Stimulated activated CD8-positive, alpha-beta memory T cell treated with anti-CD3 and anti-CD28 coated beads, Interleukin-12 subunit alpha, Interleukin-12 subunit beta, amount 100 ng/mL, for 24 hours (primary cell): ENCODE measurements around the gene FMN2.
"Not testable (repeated sequence)": the region's sequence is repeated elsewhere in the genome, so short reads cannot be mapped to it uniquely, and the experiment has no call there.

Experiments
- DNase-seq: peaks from one replicate; pipeline ENCODE4 v3.0.0-alpha.2; 2020; ENCODE audit errors: extremely low read depth

Gene FMN2

DNA sequence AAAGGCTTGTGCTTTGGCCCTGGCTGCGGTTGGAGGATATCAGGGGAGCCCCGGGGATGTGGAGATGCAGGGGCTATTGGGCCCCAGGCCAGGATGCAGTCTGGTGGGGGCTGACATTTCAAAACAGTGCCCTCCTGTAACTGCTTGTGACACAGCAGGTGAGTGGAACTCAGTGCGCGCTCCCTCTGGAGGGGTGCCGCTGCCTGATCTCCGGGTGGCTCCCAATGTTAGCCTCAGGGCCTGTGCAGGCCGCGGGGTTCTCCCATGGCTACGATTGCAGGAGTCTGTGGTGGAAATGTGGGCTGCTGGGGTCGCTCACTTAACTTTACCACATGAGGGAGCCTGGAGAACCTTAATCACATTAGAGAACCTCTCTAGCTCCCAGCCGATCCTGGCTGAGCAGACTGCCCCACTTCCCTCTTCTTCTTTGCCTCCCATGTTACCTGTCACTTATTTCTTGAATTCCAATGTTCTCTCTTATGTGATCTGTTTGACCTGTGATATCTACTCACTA, 163.2 kb downstream of the FMN2 start:
- no peak for DNase-seq

GRCh38 chr1:240255922-240256321, 164.2 kb downstream of the FMN2 start:
- no peak for DNase-seq

GRCh38 chr1:240256836-240257503, 165.3 kb downstream of the FMN2 start:
- no peak for DNase-seq

- DNase-seq = no peak
These were observed 167.2 kb downstream of the FMN2 start for GRCh38 chr1:240258910-240259309.

DNA sequence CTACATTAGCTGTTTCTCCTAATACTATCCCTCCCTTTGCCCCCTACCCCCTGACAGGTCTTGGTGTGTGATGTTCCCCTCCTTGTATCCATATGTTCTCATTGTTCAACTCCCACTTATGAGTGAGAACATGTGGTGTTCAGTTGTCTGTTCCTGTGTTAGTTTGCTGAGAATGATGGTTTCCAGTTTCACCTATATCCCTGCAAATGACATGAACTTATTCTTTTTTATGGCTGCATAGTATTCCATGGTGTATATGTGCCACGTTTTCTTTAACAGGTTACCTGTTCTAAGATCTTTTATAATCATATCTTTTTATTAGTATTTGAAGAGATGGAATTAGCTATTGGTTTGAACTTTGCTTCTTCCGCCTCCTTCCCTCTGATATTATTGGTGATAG, 172.8 kb downstream of the FMN2 start:
- DNase-seq = not testable (repeated sequence)

DNA sequence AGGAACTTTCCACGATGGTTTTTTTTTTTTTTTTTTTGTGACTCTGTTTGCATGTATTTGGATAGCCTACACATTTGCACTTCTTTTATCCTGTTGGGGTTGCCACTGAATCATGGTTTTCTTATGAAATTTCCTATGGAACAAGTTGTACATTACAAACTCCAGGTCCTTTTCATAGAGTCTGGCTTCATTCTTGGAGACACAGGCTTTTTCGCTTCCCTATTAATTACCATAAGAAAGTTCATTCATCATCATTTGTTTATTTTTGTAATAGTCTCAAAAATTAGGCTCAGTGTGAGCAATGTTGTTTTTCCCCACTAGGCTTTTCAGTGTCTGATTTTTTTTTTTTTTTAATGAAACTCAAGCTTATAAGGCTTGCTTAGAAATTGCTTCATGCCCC, 179.4 kb downstream of the FMN2 start:
- no peak for DNase-seq

GRCh38 chr1:240274569-240274968, 182.9 kb downstream of the FMN2 start:
- DNase-seq = no peak

- not testable (repeated sequence) for DNase-seq
These were observed 183.5 kb downstream of the FMN2 start for GRCh38 chr1:240275219-240275618.

DNA sequence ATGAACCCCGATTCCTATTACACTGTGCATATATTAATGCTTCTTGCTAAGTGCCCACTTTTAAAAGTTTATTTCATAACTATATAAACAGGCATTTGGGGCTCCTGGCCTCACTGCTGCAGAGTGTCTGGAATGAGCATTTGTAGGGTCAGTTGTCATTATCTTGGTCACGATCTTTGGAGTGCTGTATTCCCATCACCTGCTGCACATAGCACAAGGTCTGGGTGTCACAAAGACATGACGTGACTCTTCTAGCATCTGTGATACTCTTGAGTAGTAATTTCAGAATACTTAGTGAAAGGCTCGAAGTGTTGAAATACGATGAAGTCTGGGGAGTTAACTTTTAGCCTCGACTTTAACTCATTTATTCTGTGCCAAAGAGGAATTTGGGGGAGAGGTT, 186.4 kb downstream of the FMN2 start:
- no peak for DNase-seq

- DNase-seq = no peak
These were observed 189.1 kb downstream of the FMN2 start for GRCh38 chr1:240280560-240281322.

GRCh38 chr1:240282061-240282830, 190.6 kb downstream of the FMN2 start:
- DNase-seq = no peak

DNA sequence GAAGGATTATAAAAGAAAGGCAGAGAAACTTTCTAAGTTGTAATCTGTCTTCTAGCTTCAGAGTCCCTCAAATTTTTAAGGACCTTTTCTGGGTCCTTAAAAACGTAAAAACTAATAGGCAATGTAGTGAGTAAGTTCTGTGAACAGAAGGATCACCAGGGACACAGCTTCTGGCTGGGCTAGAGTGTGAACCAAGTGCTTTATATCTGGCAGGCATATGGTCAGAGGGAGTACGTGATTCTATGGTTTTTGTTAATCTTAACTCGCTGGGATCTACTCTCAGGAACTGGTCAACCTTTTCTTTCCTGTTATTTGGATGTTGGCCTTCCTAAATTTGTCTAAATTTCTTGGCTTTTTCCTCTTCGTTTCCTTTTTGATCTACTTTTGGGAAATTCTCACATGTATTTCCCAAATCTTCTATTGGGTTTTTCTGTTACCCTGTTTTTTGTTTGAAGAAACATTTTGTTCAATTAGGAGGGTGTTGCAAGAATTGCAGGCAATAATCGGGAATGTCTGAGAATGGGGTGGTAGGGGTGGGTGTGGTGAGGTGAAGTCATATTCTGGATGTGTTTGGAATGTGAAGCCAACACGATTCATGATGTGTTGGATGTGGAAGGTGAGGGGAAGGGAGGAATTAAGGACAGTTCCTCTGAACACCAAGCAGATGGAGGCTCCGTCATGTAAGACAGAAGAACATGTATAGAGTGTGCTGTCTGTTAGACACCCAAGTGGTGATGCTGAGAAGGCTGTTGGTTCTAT, 193.2 kb downstream of the FMN2 start:
- DNase-seq = no peak

GRCh38 chr1:240285540-240285939, 193.9 kb downstream of the FMN2 start:
- DNase-seq = no peak

DNA sequence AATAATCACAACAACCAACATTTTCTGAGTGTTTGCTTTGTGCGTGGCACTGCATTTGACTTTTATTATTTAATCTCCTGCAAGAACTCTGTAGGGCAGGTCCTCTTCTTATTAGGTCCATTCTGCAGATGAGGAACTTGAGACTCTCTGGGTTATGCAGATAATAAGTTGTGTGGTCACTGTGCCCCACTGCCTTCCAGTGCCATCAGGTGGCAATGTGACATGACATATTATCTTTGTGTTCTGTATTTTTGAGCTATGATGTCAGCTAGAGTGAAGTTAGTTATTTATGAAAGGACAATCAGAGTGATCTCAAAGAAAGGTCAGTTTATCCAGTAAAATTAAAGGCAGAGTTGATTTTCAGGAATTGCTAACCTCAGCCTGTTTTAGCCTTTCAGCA, 196.0 kb downstream of the FMN2 start:
- DNase-seq = no peak

DNA sequence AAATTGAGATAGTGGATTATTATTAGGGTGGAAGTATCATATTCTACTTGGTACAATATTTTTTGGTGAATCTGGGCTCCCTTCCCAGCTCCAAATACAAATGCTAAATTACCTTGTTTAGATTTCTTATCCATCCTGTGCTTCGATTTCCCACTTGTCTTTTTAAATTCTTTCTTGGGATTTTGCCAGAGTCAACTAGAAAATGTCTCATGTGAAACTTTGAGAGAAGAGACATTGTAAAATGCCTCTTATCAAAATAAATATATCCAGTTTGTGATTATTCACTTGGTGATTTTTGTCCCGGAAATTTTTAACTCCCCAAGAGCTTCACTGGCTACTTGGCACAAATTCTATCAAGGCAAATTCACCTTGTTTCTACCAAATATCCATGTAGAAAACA, 202.0 kb downstream of the FMN2 start:
- DNase-seq = no peak

DNA sequence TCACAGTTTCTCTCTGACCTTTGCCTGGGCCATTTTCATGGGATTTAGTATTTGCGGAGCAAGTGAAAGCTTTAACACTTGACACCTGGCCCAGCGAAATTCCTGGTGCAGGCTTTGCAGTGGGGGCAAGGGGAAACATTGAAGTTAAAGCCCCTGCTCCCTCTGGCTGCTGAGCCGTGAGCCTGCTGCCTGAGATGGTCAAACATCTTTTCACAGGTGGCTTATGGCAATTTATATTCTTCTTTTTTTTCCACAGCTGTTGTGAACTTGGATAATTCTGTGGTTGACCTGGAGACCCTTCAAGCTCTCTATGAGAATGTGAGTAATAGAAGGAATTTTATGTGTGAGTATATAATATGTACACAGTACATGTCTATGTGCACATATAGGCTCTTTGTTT, 202.9 kb downstream of the FMN2 start:
- DNase-seq = no peak

DNA sequence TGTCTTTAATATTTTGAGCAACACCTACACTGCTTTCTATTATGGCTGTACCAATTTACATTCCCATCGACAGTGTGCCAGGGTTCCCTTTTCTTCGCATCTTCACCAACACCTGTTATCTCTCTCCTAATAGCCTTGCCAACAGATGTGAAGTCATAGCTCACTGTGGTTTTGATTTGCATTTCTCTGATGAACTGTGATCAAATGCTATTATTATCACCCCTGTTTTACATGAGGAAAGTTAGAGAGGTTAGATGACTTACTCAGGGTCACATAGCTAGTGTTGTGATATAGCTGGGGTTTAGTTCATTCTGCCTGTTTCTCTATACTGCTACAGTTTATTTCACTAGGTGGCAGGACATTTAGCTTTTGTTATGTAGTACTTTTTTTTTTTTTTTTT, 204.1 kb downstream of the FMN2 start:
- DNase-seq = no peak

- no peak for DNase-seq
These were observed 212.8 kb downstream of the FMN2 start for GRCh38 chr1:240304466-240304865.

DNA sequence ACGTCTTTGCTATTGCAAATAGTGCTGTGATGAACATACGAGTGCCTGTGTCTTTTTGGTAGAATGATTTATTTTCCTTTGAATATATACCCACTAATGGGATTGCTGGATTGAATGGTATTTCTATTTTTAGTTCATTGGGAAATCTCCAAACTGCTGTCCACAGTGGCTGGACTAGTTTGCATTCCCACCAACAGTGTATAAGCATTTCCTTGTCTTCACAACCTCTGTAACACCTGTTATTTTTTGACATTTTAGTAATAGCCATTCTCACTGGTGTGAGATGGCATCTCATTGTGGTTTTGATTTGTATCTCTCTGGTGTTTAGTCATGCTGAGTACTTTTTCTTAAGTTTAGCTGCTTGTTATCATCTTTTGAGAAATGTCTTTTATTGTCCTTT, 215.0 kb downstream of the FMN2 start:
- DNase-seq = no peak

GRCh38 chr1:240308096-240308495, 216.4 kb downstream of the FMN2 start:
- no peak for DNase-seq

DNA sequence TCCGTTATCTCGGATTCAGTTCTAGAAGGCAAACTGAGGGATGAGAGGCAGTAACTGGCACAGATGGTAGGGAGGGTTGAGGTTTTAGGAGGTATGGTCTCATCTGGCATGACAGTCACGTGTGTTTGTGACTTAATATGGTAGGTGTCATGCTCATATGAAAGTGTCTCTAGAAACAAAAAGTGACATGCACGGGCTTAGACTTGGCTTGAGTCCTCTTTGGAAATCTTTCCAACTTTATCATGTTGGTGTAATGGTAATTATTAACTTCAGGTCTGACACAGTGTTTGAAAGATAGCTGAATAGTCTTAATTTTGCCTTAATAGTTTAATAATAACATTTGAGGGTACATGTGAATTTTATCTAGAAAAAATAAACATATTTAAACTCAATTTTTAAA, 218.1 kb downstream of the FMN2 start:
- DNase-seq = no peak
